NCI-H146 treated with DMSO at 0.1 percent for 48 hours (cell line): ENCODE data around the gene PIGB.
"Not testable (repeated sequence)": the region's sequence is repeated elsewhere in the genome, so short reads cannot be mapped to it uniquely, and the experiment has no call there.

ENCODE experiments used
- DNase-seq: peaks from one replicate; lab custom pipeline; 2025; ENCODE audit not compliant: unreplicated experiment; lab: John Stamatoyannopoulos, UW

PIGB gene

DNA sequence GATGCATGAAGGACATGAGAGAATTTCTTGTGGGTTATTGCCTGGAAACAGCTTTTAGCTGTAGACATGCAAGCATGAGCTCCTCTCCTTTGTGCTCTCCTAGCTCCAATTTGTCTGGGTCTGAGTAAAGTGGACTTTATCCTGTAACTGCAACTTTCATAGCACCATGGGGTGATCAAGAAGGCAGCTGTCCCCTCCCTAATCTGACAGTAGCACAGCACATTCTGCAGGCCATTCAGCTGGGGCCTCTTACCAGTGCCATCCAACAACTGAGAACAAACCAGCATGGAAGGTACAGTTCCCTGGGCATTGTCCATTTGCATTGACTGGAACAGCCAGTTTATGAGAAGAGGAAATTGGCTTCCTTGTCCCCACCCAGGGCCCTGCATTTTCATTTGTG, 21.7 kb upstream of the PIGB start:
- no peak for DNase-seq

DNA sequence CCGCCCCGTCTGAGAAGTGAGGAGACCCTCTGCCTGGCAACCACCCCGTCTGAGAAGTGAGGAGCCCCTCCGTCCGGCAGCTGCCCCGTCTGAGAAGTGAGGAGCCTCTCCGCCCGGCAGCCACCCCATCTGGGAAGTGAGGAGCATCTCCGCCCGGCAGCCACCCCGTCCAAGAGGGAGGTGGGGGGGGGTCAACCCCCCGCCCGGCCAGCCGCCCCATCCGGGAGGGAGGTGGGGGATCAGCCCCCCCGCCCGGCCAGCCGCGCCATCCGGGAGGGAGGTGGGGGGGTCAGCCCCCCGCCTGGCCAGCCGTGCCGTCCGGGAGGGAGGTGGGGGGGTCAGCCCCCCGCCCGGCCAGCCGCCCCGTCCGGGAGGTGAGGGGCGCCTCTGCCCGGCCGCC, 16.2 kb upstream of the PIGB start:
- DNase-seq: not testable (repeated sequence)

DNA sequence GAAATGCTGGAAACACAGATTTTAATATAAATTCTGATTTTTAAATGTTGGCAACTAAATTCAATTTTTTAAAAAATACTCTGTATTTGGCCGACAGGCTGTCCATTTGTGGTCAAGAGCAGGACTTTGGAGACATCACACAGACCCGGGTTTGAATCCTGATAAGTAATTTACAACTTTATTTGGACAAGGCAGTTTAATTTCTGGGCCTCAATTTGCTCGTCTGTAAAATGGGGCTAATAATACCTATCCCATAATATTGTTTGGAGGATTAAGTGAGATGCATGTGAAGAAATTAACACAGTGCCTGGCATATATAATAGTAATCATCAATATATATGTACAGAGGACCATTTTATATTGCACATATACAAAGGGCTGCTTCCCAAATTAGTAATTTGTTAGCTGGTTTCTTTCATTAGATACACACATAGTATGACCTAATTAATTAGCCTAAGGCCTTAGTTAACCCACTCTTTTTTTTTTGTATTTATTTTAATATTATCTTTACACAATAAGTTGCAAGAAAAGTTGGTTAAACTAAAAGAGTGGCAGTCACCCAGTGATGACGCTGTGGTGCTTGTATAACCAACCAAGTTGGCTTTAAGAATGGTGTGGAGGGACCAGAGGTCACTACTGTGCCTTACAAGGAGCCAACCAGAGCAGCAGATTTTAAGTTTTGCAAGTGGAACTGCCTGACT, 665 bp downstream of the PIGB start:
- DNase-seq: no peak

GRCh38 chr15:55320238-55320550, 1.2 kb downstream of the PIGB start:
- no peak for DNase-seq

DNA sequence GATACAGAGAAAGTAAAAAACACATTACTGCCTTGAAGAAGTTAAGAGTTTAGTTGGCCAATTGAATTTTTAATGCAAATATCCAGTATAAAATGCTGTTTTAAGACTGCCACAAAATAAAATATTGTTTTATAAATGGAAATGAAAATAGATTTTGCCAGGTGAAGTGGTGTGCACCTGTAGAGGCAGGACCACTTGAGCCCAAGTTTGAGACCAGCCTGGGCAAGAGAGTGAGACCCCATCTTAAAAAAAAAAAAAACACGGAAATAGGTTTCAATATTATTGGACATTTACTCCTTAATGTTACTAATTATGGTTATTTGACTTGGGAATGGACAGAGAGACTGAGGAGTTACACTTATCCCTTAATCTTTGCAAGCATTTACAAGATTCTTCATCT, 1.9 kb downstream of the PIGB start:
- no peak for DNase-seq

DNA sequence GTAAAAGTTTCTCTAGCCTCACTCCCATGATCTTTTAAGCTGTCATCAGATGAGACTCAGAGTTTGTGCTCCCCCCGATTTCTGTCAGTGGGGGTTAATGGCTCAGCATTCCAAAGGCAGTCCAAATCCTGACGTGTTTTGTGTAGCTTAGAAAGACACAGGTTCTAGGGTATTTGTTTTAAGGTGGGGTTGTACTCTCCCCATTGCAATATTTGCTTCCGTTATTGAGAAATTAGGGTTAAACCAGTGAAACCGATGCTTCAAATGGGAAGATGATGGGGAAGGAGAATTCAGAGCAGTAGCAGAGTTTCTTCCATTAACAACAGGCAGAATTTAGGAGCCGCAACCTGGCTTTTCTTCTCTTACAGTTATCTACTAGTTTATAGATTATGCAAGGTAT, 3.4 kb downstream of the PIGB start:
- no peak for DNase-seq

DNA sequence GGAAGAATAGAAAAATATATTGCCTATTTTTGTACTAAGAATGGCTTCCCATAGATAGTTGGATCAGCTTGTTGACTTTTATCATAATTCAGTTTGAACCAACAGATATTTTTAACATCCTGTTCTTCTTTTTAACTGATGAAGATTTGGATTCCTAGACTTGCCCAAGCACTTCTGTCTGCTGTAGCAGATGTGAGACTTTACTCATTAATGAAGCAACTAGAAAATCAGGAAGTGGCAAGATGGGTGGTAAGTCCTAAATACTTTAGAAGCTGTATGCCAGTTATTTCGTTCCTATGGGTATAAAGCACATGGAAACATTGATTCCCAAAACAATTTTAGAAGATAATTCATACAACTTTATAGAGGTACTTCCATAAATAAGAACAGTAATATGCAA, 8.4 kb downstream of the PIGB start:
- no peak for DNase-seq

DNA sequence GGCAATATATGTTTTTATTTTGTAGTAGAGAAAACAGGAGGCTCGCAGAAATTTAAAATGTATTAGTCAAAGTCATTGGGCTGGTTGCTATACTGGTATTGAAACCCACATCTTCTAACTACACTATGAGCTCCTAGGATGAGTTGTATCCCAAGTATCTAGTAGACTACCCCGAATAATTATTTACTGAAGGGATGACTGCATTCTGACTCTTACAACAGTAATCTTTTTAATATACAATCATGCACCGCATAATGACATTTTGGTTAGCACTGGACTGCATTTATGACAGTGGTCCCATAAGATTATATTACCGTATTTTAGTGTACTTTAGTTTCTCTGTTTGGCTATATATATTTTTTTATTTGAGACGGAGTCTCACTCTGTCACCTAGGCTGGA, 15.3 kb downstream of the PIGB start:
- no peak for DNase-seq

- DNase-seq: no peak
Observed at GRCh38 chr15:55334997-55335396, 16.0 kb downstream of the PIGB start.

DNA sequence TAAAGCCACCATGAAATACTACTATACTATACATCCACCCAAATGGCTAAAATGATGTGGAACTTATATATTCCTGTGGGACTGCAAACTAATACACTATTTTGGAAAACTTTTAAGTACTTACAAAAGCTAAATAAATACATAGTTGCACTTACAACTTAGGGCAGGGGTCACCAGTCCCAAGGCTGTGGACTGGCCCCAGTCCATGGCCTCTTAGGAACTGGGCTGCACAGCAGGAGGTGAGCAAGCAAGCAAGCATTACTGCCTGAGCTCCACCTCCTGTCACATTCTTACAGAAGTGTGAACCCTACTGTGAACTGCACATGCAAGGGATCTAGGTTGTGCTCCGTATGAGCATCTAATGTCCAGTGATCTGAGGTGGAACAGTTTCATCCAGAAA, 18.1 kb downstream of the PIGB start:
- DNase-seq: no peak

DNA sequence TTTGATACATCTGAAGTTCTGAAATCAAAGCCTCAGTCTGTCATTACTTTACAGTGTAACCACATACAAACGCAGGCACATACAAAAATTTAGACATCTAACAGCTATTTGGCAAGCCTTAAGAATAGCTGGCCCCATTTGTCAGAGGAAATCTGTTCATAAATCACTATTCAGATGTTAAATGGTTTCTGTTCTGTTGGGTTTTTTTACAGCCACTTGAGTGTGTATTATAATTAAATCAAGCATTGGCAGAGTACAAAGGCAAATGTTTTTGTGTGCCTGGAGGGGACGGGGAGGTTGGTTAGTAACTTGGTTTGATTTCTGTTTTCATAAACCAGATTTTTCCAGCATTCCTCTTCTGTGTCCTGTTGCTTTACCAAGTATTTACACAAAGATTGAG, 24.1 kb downstream of the PIGB start:
- no peak for DNase-seq

DNA sequence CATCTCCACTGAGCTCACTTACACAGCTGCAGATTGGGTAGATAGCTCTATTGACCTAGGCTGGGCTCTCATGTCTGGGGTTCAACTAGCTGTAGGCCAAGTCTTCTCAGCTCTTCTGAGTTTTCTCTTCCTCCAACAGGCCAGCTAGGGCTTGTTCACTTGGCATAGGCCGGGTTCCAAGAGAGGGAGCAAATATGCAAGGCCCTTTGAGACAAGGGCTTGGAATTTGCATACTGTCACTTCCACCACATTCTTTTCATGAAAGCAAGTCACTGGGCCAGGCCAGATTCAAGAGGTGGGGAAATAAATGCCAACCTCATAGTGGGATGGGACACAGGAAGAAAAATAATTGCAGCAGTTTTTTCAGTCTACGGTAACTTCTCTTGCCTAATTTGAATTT, 25.2 kb downstream of the PIGB start:
- no peak for DNase-seq

- no peak for DNase-seq
Observed at GRCh38 chr15:55348281-55348778, 29.3 kb downstream of the PIGB start.

GRCh38 chr15:55349282-55349681, 30.3 kb downstream of the PIGB start:
- DNase-seq: no peak

GRCh38 chr15:55353025-55353424, 34.0 kb downstream of the PIGB start:
- no peak for DNase-seq

DNA sequence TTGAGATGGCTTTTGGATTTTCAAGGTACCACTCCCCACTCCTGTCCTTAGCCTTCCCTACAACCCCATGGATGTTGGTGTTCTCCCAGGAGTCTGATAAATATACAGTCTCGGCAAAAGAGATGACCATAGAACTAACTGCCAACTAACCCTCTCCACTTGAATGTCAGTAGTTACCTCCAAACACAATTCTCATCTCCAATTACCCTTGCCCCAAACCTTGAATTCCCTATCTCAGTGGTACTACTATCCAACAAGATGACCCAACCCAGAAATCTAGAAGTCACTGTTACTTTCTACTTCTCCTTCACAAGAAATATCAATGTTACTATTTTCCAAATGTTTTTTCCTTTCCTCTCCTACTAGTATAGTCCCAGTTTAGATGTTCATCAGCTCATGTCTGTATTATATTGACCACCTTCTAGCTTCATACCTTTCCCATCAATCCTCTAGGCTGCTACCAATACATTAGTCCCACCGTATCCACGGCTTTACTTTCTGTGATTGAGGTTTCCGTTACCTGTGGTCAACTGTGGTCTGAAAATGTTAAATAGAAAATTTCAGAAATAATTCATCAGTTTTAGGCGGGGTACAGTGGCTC, 38.1 kb downstream of the PIGB start:
- no peak for DNase-seq

- DNase-seq: no peak
Observed at GRCh38 chr15:55357774-55358173, 38.8 kb downstream of the PIGB start.

- DNase-seq: no peak
Observed at GRCh38 chr15:55358471-55358870, 39.4 kb downstream of the PIGB start.

DNA sequence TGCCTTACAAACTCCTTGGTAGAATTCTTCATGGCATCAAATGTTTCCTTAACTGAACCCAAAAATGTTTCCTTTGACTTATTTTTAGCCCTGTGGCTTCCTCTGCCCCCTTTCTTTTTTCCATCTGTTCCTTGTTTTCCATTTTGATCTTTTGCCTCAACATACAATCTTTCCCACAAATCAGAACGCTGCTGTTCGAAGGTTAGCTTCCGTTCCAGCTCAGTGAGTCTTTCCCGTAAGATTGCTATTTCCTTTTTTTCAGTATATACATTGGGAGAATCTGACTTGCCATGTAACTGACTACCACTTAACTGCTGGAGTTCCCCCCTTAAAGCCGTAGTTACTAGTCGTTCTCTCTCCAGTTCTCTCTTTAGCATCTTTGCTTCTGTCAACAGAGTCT, 41.2 kb downstream of the PIGB start:
- DNase-seq: no peak

- DNase-seq: no peak
Observed at GRCh38 chr15:55361048-55361447, 42.0 kb downstream of the PIGB start.

- DNase-seq: no peak
Observed at GRCh38 chr15:55362641-55363040, 43.6 kb downstream of the PIGB start.

GRCh38 chr15:55366981-55367380, 48.0 kb downstream of the PIGB start:
- DNase-seq: no peak
